ENCODE results near the gene STX8.

DNA sequence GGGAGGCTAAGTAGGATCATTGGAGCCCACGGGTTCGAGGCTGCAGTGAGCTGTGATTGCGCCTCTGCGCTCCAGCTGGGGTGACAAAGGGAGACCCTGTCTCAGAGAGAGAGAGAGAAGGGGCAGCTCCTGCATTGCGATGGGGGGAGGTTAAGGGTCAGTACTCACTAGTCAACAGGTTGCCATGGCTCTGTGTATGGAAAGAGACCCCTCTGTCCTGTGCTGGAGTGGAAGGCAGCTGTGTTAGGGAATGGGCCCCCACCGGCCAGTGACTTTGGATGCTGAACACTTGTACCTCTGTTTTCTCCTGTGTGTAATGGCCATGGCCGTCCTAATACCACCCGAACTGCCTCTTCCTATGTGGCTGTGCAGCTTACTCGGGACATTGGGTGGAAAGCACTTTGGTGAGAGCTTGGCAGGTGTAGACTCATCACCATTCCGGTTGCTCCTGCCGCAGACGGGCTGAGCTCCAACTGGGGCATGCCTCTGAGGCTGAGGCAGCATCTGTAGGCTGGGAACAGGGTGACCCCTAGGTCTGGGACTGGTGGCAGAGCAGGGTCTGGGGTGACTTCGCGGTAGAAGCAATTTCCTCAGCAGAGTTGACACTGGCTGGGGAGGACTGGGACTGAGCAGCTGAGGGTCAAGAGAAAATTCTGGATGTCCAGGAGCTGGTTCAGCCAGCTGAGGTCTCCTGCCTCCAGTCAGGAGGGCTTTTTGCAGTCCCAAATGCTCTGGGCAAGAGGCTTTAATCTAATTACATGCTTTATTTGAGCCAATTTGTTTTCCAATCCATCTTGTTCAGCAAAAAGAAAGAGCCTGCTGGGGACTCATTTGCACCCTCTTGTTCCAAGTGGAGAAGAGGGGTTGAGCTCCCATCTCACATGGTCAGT is 369.9 kb downstream of the STX8 start:
- TF ChIP-seq ZFP3 (CRISPR knock-in tag; IDR thresholded peaks at IDR 0.05) (no peak), ARNTL (CRISPR knock-in tag; IDR thresholded peaks at IDR 0.05; ENCODE audit: borderline replicate concordance, low read depth) (no peak), OSR1 (CRISPR knock-in tag; IDR thresholded peaks at IDR 0.05) (no peak), ZNF70 (CRISPR knock-in tag; IDR thresholded peaks at IDR 0.05) (no peak)
- TF ChIP-seq, protein P1, sequence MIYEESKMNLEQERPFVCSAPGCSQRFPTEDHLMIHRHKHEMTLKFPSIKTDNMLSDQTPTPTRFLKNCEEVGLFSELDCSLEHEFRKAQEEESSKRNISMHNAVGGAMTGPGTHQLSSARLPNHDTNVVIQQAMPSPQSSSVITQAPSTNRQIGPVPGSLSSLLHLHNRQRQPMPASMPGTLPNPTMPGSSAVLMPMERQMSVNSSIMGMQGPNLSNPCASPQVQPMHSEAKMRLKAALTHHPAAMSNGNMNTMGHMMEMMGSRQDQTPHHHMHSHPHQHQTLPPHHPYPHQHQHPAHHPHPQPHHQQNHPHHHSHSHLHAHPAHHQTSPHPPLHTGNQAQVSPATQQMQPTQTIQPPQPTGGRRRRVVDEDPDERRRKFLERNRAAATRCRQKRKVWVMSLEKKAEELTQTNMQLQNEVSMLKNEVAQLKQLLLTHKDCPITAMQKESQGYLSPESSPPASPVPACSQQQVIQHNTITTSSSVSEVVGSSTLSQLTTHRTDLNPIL (CRISPR knock-in tag; IDR thresholded peaks at IDR 0.05; ENCODE audit: low read depth): no peak
